CD4-positive, alpha-beta T cell treated with Interleukin-6 at 100 ng/mL for 8 hours (primary cell): Measurements from ENCODE around the gene BCAR1.
A peak's percentile ranks its signal among the peaks of the same experiment; 100 is the strongest.
"Not testable (repeated sequence)": the region's sequence is repeated elsewhere in the genome, so short reads cannot be mapped to it uniquely, and the experiment has no call there.

Source experiments
- DNase-seq: peaks from one replicate; pipeline ENCODE4 v3.0.0-alpha.2; 2020; ENCODE audit warnings: mixed read lengths, low spot score

Gene BCAR1, protein sequence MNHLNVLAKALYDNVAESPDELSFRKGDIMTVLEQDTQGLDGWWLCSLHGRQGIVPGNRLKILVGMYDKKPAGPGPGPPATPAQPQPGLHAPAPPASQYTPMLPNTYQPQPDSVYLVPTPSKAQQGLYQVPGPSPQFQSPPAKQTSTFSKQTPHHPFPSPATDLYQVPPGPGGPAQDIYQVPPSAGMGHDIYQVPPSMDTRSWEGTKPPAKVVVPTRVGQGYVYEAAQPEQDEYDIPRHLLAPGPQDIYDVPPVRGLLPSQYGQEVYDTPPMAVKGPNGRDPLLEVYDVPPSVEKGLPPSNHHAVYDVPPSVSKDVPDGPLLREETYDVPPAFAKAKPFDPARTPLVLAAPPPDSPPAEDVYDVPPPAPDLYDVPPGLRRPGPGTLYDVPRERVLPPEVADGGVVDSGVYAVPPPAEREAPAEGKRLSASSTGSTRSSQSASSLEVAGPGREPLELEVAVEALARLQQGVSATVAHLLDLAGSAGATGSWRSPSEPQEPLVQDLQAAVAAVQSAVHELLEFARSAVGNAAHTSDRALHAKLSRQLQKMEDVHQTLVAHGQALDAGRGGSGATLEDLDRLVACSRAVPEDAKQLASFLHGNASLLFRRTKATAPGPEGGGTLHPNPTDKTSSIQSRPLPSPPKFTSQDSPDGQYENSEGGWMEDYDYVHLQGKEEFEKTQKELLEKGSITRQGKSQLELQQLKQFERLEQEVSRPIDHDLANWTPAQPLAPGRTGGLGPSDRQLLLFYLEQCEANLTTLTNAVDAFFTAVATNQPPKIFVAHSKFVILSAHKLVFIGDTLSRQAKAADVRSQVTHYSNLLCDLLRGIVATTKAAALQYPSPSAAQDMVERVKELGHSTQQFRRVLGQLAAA

GRCh38 chr16:75251280-75252048 is at the start of gene BCAR1:
Gene BCAR1 (minus strand): TSS chr16:75251624. CDS start chr16:75251482, 142 bp downstream.
- no peak for DNase-seq

GRCh38 chr16:75298267-75298666 is 46.8 kb upstream of the BCAR1 start:
- DNase-seq = no peak

- DNase-seq = no peak
These were observed 45.2 kb upstream of the BCAR1 start for GRCh38 chr16:75296606-75297005.

GRCh38 chr16:75294773-75295459 is 43.5 kb upstream of the BCAR1 start:
- no peak for DNase-seq

DNA sequence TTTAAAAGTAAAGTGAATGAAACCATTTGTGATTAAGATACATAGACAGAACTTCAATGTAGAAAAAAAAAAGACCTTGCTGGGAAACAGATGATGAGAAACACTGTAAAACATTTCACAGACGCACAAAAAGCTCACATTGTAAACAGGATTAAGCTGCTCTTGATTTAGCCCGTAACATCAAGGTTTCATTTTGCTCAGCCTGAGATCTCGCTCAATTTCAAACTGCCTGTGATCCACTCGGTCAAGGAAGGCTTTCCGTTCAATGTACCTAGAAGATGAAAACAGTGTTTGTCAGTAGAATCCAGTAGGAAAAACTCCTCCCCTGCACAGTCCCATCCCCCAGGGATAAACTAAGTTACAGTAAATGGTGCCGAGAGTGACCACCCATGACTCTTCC is 42.3 kb upstream of the BCAR1 start:
- DNase-seq = no peak

- DNase-seq = no peak
These were observed 41.7 kb upstream of the BCAR1 start for GRCh38 chr16:75293173-75293572.

DNA sequence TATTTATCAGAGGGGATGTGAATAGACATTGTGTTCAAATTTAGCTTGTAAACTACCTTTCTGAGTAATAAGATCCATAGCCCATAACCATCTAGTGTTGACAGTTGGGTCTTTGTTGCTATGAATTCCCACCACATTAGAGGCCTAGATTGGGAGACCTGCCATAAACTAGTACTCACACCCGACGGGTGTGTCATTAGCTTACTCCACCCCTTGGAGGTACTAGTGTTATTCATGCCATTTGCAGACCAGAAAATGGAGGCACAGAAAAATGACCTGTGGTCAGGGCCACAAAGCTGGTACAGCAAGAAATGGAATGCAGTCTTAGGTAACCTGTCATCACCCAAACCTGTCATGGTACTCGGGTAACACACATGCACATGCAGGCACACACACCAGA is 41.3 kb upstream of the BCAR1 start:
- DNase-seq = no peak

GRCh38 chr16:75289189-75289588 is 37.8 kb upstream of the BCAR1 start:
- no peak for DNase-seq

- peak; percentile 45 for DNase-seq
These were observed 37.2 kb upstream of the BCAR1 start for GRCh38 chr16:75288596-75289120.

DNA sequence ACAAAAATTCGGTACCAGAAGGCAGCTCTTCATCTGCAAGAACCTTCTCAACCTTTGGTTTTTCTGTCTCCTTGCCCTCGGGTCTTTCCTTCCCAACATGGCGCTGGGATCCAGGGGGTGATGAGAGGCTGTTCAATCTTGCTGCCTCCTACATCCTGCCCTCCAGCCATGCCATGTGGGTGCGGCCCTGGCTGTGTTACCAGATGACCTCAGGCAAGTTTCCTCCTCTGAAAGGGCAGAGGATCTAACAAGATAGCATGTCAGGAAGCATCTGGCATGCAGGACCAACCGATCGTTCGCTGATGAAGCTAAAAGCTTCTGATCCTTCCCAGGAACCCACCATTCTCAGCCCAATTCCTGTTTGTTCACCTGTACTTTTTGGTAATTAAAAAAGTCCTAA is 36.8 kb upstream of the BCAR1 start:
- DNase-seq = no peak

GRCh38 chr16:75287708-75288107 is 36.3 kb upstream of the BCAR1 start:
- DNase-seq = no peak

GRCh38 chr16:75286389-75286788 is 35.0 kb upstream of the BCAR1 start:
- no peak for DNase-seq

GRCh38 chr16:75282466-75283281 is 31.2 kb upstream of the BCAR1 start:
- no peak for DNase-seq

GRCh38 chr16:75281826-75282225 is 30.4 kb upstream of the BCAR1 start:
- no peak for DNase-seq

GRCh38 chr16:75281009-75281408 is 29.6 kb upstream of the BCAR1 start:
- DNase-seq = not testable (repeated sequence)

GRCh38 chr16:75280331-75280804 is 28.9 kb upstream of the BCAR1 start:
- DNase-seq = no peak

DNA sequence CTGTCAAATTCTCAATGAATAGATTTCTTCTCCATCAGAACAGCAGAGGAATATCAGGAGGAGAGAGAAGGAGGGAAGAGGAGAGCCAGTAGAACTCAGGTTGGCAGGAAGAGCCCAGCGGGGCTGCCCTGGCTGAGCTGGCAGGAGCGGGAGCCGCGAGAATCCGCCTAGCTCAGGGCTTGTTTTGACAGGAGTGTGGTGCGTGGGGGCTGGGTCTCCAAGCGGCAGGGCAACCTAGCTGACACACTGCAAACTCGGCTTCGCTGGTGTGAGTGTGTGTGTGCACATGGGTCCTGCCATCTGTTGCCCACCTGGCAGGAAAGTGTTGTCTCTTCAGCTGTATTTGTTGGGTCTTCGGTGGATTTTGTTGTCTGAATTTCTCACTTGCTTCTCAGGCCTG is 27.9 kb upstream of the BCAR1 start:
- no peak for DNase-seq

- no peak for DNase-seq
These were observed 21.9 kb upstream of the BCAR1 start for GRCh38 chr16:75273054-75273925.

DNA sequence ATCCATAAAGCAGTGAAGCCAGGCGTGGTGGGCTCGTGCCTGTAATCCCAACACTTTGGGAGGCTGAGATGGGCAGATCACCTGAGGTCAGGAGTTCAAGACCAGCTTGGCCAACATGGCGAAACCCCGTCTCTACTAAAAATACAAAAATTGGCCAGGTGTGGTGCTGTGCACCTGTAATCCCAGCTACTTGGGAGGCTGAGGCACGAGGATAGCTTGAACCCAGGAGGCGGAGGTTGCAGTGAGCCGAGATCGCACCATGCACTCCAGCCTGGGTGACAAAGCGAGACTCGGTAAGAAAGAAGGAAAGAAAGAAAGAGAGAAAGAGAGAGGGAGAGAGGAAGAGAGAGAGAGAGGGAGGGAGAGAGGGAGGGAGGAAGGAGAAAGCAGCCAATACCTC is 21.2 kb upstream of the BCAR1 start:
- not testable (repeated sequence) for DNase-seq
